Heart left ventricle (tissue), 13 donors: ENCODE measurements around the gene IPO8.

Source experiments
- POLR2A ChIP-seq, 2 donors: fragments of 450-650 bp; IDR thresholded peaks; one replicate each; pipeline ENCODE4 v1.6.1; 2017; ENCODE audit warnings: antibody characterized with exemption in 2 of 2, mild to moderate bottlenecking in 2 of 2, moderate library complexity in 2 of 2
- TF ChIP-seq, protein P1 (sequence below), 12 donors: fragments of 200-600 bp; sonication (generic) in 4 of 12; IDR thresholded peaks; one replicate each; pipeline versions ENCODE4 v1.5.0 to v1.8.0; 2018 to 2022; ENCODE audit warnings: antibody characterized with exemption in 12 of 12, mild to moderate bottlenecking in 5 of 12
- donor health status: ischemic (EF 13 %, LVEDD 7.1; RV severe dilation, severe dysfunction).
- donor health status: DM: no; HTN: yes; CAD: no.
- donor health status: DM: no; HTN: no; CAD: no.
- donor health status: ischemic (EF 25% LVEDD 6.9; RV normal size, moderate dysfunction).
- donor health status: ischemic (EF 25% LVEDD 5.7; RV mildly dilated, moderate dysfunction).
- donor health status: ischemic (EF 35%, LVEDD 5.7; RV mildly dilated, moderate dysfunction).
- donor health status: nonischemic (EF 11% LVEDD 7.7; RV severe dilation, severe dysfunction).
- donor health status: DM: yes; HTN: yes; CAD: no.
- donor health status: PGD.
- donor health status: ischemic (EF 29% LVEDD 5.4; RV normal size, mild dysfunction).
- donor health status: nonischemic (EF 23%, LVEDD 6.1; RV moderate dilation, normal function).

DNA sequence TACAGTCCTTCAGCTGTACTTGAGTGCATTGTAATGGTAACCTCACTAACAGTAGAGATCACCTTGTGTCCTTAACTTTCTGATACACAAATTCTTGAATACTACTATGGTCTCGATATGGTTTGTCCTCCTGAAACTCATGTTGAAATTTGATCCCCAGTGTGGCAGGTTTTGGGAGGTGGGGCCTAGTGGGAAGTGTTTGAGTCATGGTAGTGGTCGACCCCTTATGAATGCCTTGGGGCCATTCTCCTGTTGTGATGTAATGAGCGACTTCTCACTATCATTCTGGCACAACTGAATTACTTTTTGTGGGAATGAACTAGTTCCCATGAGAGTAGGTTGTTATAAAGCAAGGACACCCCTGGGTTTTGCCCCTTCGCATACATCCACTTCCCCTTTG, 52.3 kb downstream of the IPO8 start:
- TF ChIP-seq, protein P1, sequence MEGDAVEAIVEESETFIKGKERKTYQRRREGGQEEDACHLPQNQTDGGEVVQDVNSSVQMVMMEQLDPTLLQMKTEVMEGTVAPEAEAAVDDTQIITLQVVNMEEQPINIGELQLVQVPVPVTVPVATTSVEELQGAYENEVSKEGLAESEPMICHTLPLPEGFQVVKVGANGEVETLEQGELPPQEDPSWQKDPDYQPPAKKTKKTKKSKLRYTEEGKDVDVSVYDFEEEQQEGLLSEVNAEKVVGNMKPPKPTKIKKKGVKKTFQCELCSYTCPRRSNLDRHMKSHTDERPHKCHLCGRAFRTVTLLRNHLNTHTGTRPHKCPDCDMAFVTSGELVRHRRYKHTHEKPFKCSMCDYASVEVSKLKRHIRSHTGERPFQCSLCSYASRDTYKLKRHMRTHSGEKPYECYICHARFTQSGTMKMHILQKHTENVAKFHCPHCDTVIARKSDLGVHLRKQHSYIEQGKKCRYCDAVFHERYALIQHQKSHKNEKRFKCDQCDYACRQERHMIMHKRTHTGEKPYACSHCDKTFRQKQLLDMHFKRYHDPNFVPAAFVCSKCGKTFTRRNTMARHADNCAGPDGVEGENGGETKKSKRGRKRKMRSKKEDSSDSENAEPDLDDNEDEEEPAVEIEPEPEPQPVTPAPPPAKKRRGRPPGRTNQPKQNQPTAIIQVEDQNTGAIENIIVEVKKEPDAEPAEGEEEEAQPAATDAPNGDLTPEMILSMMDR (IDR thresholded peaks at IDR 0.05): no peak
- no peak for TF ChIP-seq POLR2A (IDR thresholded peaks at IDR 0.05)
